Measurements from ENCODE around the gene PSMB10.
A peak's percentile ranks its signal among the peaks of the same experiment; 100 is the strongest.
"Not testable (repeated sequence)": the region's sequence is repeated elsewhere in the genome, so short reads cannot be mapped to it uniquely, and the experiment has no call there.

The PSMB10 gene

DNA sequence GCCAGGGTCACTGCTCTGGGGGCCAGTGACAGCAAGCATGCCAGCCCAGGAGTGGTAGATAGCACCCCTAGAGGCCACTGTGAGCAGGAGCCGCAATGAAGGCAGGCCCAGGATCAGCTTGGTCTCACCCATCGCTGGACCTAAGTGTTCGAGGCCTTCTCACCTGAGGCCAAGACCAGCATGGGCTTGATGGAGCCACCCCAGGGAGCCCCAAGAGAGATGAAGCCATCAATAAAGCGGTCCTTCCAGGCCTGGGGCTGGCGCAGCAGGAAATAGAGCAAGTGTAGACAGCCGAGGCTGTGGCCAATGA, 5.5 kb upstream of the PSMB10 start:
- DNase-seq (ENCODE audit: low spot score), result peak; percentile 69

DNA sequence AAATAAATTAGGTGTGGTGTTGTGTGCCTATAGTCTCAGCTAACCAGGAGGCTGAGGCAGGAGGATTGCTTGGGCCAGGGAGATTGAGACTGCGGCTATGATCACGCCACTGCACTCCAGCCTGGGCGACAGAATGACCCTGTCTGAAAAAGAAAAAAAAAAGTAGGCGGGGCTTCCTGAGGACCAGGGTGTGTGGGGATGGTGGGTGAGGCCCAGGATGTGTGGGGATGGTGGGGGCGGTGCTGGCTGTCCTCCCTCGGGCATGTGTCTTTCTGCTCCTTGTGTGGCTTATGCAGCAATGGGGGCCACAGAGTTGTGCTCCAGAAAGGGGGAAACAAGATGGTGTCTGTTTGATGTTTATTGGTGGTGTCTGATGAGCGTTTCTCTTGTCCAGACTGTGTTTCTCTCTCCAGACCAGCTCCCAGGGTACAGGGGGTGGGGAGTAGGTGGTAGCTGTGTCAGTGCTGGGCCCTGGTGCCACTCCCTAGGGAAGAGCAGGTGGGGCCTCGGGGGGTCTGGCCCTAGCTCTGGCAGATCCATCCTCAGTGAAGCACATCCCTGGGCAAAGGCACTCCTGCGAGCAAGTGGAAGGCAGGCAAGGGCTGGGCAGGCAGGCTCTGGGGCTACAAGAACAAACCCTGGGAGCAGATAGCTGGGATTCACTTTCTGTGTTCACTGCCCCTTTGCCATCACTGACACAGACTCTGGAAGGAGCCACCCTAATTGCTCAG, 5.0 kb upstream of the PSMB10 start:
- peak; percentile 44 for DNase-seq (ENCODE audit: low spot score)

DNA sequence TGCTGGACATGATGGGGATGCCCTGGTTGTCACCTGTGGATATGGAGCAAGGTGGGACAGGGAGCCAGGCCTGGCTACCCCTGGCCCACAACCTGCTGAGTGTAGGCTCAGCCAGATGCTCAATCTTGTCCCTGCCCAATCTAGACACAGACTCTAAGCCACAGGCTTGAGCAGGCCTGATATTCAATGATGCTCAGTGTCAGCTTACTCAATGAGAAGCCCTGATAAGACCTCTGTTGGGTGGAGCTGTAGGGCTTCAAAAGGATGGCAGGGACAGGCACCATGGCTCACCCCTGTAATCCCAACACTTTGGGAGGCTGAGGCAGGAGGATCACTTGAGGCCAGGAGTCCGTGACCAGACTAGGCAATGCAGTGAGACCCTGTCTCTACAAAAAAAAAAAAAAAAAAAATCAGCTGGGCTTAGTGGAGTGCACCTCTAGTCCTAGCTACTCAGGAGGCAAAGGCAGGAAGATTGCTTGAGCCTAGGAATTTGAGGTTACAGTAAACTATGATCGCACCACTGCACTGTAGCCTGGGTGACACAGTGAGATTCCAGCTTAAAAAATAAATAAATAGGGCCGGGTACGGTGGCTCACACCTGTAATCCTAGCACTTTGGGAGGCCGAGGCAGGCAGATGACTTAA, 3.9 kb upstream of the PSMB10 start:
- no peak for DNase-seq (ENCODE audit: low spot score)

DNA sequence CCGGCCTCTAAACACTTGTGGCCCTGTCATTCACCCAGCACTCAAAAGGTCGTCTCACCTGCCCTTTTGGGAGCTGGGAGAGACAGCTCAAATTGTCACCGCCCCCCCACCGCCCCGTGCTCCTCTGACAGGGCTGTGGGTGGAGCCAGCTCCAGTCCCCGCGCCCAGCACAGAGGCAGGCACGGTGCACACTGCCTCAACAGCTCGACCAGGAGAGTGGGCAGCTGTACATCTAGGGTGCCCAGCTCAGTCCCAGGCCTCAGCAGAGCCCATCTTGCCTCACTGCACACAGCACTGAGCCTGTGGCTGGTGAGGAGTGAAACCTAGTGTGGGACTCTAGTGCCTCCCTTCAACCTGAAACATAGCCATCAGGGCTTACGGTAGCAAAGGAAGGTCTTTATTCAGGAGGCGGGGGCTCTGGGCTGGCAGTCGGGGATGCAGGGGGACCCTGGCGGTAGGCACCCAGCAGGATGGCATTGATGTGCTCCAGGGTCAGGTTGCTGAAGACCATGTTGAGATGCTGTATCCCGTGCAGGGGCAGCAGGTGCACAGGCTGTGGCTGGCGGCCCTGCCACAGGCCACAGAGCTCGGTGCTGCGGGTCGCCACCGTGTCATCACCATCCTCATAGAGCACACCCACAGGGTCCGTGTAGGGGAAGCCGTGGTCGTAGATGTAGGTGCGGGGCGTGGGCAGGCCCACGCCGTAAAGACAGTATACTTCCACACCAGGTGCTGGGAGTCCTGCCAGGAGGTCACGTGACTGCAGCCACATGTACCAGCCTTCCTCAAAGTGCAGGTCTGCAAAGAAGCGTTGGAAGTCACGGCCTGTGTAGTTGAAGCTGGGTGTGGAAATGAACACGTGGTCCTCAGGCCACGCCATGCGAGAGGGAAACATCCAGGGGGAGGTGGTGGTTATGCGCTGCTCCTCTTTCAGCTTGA, 3.1 kb upstream of the PSMB10 start:
- no peak for DNase-seq (ENCODE audit: low spot score)

DNA sequence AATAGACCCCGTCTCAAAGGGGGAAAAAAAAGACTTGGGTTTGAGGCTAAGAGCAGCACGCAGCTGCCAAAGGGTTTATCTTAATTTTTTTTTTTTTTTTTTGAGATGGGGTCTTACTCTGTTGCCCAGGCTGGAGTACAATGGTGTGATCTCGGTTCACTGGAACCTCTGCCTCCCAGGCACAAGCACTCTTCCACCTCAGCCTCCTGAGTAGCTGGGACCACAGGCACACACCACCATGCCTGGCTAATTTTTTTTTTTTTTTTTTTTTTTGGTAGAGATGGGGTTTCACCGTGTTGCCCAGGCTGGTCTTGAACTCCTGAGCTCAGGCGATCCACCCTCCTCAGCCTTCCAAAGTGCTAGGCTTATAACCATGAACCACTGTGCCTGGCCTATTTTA, 1.1 kb upstream of the PSMB10 start:
- DNase-seq (ENCODE audit: low spot score), result not testable (repeated sequence)

DNA sequence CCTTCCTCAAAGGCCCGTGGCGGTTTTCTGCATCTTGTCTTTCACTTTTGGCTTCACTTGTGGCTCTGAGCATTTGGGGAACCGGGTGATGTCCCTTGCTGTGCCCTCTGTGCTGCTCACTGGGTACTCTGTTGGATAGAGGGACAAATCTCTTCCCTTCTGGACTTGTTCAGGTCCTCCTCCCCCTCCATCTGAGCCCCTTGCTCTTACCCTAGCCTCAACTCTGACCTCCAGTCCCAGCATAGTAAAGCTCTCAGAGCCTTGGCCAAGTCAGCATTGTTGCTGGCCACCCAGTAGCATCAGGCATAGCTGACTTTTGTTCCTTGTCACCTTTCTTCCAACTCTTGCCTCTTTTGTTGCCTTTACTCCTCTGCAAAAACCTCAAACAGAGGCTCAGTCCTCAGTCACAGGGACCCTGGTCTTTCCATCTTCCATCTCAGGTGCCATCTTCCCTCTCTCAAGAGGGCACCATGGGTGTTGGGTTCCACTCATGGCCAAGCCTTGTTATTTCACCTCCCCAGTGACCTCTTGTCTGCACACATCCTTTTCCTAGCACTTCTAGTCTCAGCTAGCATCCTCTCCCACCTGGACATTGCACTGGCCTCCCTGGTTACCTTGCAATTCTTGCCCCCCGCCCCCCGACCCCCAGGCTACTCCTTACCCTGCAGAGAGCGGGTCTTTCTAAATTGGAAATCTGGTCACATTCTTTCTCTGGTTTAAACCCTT, 393 bp upstream of the PSMB10 start:
- no peak for DNase-seq (ENCODE audit: low spot score)

DNA sequence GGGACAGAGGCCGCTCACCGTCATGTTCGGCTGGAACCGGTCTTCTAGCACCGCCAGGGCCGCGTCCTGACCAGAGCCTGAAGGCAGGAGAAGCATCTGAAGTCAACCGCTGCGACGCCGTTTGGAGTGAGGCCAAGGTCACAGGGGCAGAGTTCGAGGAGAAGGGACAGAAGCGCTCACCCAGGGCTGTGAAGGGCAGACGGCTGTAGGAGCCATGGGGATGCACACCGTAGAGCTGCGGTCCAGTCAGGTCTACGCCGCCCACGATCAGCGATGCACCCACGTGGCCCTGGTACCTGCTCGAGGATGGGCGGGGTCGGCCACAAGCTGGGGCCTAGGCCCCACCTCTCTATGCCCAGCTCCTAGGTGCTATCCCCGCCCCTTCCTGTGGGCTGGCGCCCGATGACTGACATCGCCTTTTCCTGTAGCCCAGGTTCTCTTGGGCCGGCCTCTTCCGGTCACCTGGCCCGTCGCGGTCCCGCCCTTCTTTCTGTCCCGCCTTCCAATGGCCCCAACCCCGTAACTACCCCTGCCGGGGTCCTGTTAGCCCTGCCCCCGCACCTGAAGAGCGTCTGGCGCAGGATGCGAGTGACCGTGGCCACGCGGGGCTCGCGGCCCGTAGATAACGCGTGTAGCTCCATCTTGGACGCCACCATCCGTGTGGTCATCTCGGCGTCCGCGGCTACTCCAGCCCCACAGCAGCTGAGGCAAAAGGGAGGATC, 1.1 kb downstream of the PSMB10 start:
- peak; percentile 96 for DNase-seq (ENCODE audit: low spot score)

DNA sequence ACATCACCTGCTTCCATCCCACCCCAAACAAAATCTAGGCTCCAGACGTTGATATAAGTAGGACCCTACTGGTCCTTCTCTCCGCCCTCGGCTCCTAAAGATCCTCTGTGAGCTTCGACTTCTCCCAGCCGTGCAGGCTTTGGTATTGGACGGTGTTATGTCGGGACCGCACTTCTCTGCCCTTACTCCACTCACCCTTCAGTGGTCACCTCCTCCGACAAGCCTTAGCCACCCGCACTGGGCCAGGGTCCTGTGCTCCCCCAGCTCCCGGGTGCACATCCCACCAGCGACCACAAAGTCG, 1.6 kb downstream of the PSMB10 start:
- no peak for DNase-seq (ENCODE audit: low spot score)

DNA sequence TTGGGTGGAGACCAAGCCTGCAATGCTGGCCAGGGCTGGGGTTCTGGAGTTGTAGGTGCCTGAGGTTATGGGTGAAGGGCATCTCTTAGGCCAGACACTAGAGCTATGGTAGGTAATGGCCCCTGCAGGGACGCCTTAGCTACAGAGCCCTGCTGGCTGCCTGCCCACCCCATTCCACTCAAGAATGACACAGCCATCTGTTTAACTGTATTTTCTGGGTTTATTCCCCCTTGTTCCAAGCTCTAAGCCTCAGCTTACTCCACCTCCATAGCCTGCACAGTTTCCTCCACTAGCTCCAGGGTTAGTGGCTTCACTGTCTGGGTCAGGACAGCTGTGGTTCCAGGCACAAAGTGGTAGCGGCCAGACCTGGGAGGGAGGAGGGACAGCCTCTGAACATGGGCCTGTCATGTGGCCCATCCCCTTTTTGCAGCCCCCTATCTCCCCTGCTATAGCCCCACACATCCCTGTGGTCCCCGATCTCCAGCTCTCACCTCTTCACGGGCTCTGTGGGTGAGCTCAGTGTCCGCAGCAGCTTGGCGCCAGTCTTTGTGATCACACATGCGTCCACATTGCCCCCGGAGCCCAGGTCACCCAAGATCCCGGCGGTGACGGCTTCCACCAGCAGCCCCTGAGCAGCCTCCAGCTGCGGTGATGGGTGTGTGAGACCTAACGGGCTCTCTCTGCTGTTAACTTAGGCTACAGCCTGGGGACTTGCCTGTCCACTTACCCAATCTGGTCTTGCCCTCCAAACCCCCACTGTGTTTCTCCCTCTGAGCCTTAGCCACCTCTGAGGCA, 2.1 kb downstream of the PSMB10 start:
- no peak for DNase-seq (ENCODE audit: low spot score)

DNA sequence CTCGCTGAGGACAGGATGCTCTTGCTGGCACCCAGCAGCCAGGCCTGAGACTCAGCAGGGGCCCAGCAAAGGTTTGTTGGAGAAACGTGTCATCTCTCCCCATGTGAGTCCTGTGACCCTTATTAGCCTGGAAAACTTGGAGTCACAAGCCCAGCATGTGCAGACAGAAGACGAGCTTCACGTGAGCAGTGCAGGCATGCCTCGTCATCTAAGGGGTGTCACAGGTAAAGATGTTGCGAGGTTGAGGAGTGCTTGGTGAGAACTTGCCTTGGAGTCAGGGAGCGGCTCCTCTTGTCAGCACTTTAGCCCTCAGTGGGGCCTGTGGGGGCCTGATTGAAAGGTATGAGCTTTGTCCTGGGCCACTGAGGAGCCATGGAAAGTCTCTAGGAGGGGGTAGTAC, 2.8 kb downstream of the PSMB10 start:
- no peak for DNase-seq (ENCODE audit: low spot score)

DNA sequence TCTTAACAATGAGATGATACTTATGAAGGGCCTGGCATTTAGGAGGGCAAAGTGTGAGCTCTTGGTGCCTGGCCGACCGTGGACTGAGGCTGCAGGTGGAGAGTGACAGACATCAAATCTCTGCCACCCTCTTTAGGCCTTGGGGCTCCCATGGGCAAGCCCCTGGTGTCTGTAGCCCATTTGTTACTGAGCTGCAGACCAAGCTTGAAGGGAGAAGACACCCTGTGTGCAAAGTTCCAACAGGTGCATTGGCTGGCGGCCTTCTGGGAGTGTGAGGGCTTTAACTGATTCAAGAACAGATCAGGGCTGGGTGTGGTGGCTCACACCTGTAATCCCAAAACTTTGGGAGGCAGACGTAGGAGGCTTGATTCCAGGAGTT, 4.2 kb downstream of the PSMB10 start:
- no peak for DNase-seq (ENCODE audit: low spot score)

DNA sequence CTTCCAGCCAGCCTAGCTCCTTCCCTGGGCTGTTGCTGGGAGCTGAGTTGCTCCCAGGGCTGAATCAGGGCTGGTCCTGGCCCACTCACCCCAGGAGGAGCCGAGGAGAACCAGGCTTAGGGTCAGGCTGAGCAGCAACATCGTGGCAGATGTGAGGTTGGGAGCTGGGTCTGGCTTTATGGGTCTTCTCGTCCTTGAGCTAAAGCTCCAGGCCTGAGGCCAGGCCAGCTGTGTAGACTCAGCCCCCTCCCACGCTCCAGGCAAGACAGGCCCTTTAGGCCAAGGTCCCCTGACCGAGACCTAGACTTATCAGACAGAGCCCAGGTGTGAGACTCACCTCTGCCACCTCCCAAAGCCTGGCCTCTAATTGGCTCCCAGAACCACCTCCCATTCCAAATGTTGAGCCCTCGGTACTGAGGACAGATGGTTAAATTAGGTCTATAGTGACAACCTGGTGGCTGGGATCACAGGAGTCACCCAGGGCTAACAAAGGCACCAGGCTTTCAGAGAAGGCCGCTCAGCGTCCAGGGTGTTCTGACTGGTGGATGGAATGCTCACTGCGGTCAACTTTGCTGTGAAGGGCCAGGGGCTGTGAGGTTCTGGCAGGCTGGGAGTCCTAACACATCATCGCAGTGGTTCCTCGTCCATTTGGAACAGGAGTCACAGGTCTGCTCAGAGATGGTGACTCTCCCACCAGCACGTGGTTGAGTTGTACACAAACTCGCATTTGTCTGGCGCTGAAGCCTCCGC, 4.8 kb downstream of the PSMB10 start, which contains the start of gene CTRL:
TSS of gene CTRL (minus strand) at position 151 of the 750 bp plus-strand sequence. CDS start at position 141, 10 bp downstream.
- DNase-seq (ENCODE audit: low spot score), result no peak

DNA sequence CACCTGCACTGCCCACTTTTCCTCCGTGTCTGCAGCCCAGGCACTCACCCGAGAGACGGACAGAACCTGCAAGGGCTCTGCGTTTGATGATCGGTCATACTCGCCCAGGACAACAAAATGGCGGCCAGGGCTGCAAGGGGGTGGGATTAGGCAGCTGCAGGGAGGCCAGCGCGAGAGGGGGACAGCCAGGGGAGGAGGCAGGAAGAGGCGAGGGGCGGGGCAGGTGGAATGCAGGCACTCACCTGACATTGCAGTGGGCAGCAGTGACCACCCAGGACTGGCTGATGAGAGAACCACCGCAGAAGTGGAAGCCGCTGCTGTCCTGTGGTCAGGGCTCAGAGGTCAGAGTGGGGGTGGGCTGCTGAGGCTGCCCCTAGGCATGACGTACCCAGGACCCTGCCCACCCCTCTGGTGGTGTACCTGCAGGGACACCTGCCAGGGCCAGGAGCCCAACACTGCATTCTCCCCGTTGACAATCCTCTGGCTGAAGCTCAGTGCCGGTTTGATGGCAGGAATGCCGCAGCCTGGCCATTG, 5.9 kb downstream of the PSMB10 start:
- DNase-seq (ENCODE audit: low spot score), result no peak

DNA sequence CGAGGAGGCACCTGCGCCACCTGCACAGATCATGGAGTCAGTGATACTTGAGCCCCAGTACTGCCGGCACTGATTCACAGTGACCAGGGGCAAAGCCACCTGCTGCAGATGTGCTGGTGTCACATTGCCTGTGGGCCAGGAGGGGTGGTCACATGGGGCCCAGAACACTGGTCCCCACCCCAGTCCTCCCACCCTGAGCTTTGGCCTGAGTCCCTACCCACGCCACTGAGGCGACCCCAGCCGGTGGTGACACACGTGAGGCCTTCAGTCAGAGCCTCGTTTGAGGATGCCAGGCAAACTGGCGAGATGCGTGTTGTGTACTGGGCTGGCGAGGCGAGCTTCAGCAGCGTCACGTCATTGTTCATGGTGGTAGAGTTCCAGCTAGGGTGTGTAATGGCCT, 6.5 kb downstream of the PSMB10 start:
- DNase-seq (ENCODE audit: low spot score), result no peak

DNA sequence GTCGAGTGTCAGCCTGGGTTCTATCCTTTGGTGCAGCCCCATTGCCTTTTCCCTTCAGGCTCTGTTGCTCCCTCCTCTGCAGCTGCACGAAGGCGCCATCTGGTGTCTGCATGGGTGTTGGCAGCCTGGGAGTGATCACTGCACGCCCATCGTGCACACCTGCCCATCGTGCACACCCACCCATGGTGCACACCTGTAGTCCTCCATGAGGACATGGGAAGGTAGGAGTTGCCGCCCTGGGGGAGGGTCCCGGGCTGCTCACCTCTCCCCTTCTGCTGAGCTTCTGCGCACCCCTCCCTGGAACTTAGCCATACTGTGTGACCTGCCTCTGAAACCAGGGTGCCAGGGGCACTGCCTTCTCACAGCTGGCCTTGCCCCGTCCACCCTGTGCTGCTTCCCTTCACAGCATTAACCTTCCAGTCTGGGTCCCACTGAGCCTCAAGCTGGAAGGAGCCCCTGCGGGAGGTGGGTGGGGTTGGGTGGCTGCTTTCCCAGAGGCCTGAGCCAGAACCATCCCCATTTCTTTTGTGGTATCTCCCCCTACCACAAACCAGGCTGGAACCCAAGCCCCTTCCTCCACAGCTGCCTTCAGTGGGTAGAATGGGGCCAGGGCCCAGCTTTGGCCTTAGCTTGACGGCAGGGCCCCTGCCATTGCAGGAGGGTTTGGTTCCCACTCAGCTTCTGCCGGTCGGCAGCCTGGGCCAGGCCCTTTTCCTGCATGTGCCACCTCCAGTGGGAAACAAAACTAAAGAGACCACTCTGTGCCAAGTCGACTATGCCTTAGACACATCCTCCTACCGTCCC, 7.9 kb downstream of the PSMB10 start:
- DNase-seq (ENCODE audit: low spot score), result peak; percentile 61

DNA sequence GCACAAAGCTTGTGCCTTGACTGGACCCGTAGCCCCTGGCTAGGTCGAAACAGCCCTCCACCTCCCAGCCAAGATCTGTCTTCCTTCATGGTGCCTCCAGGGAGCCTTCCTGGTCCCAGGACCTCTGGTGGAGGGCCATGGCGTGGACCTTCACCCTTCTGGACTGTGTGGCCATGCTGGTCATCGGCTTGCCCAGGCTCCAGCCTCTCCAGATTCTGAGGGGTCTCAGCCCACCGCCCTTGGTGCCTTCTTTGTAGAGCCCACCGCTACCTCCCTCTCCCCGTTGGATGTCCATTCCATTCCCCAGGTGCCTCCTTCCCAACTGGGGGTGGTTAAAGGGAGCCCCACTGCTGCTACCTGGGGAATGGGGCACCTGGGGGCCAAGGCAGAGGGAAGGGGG, 8.5 kb downstream of the PSMB10 start:
- DNase-seq (ENCODE audit: low spot score), result no peak

DNA sequence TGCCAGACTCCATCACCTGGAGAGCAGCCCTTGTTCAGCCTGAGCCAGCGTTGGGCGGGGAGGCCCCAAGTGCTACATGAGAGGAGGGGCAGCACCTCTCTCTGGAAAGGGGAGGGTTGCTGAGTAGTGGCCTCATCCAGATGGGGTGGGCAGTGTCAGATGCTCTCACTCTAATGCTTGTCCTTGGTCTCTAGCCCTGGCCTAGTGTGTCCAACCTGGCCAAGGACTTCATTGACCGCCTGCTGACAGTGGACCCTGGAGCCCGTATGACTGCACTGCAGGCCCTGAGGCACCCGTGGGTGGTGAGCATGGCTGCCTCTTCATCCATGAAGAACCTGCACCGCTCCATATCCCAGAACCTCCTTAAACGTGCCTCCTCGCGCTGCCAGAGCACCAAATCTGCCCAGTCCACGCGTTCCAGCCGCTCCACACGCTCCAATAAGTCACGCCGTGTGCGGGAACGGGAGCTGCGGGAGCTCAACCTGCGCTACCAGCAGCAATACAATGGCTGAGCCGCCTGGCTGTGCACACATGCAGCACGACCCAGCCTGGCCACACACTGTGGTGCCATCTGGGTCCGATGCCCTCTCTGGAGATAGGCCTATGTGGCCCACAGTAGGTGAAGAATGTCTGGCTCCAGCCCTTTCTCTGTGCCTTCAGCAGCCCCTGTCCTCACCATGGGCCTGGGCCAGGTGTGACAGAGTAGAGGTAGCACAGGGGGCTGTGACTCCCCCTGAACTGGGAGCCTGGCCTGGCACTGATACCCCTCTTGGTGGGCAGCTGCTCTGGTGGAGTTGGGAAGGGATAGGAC, 9.3 kb downstream of the PSMB10 start:
- no peak for DNase-seq (ENCODE audit: low spot score)

All from SK-N-DZ (cell line).